ENCODE measurements around the gene LRRC53.

GRCh38 chr1:74470251-74470650 is 42.2 kb downstream of the LRRC53 start:
- TF ChIP-seq CTCF (conservative IDR thresholded peaks at IDR 0.05; ENCODE audit: low read depth, low read length) (no peak), EZH2 (IDR thresholded peaks at IDR 0.05; ENCODE audit: borderline replicate concordance, low read depth, low read length, poor library complexity, severe bottlenecking) (no peak)
